ENCODE data around the gene DUOXA1. TPM values are rescaled to one million over a fixed set of nuclear protein-coding genes. Genes with fewer than 3 reads are reported as not detected.

DUOXA1 gene
- total RNA-seq, 2 donors from 2014 or later, result 17.6 to 38.8 TPM

DNA sequence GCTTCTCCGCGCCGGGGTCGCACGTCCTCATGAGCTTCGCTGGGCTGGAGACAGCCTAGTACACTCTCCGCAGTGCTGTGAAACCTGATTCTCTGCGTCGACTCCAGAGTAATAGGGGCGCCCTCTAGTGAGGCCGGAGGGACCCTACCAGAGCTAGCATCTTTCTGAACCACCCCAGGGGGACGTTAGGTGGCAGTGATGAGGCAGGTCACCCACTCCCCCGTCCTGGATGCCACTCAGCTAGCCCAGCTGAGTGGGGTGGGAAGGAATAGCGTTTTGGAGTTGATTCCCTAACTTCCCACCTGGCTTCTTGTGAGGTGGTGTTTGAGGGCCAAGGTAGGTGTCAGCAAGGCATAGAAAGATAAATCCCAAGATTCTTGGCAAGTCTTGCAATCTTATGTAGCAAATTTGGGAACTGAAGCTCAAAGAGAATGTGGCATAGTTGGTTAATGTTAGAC is 11.5 kb downstream of the DUOXA1 start:
- Histone ChIP-seq H3K27me3 (replicated peaks; ENCODE audit: insufficient read depth) (peaks cover 24% of the 10 kb centered on the region), H3K9me3 (no peaks in the 10 kb centered on the region), H3K4me1 (replicated peaks) (peaks cover under 1% of the 10 kb centered on the region), H3K4me3 (no peak overlapping the region), H3K27ac (no peak overlapping the region), H3K36me3 (no peaks in the 10 kb centered on the region)
- intact Hi-C loops (cut with DNase I), result no loop called here
- WGBS, result under 1% methylated on average over 14 of the region's 14 CpGs
- DNase-seq (ENCODE audit: low spot score), result peak; percentile 89
- TF ChIP-seq POLR2AphosphoS5 (IDR thresholded peaks at IDR 0.05), result peak; percentile 75
- no peak for TF ChIP-seq POLR2A (IDR thresholded peaks at IDR 0.05)
- peak; percentile 79 to 98 (median 92) for TF ChIP-seq CTCF (IDR thresholded peaks at IDR 0.05)

GRCh38 chr15:45117308-45118130 is 12.2 kb downstream of the DUOXA1 start:
- TF ChIP-seq CTCF (IDR thresholded peaks at IDR 0.05), result no peak
- H3K9me3 ChIP-seq, result no peaks in the 10 kb centered on the region
- no peak overlapping the region for H3K4me3 ChIP-seq
- no peak for DNase-seq (ENCODE audit: low spot score)
- intact Hi-C loops (cut with DNase I), result no loop called here
- no peak overlapping the region for H3K27ac ChIP-seq
- H3K36me3 ChIP-seq, result no peaks in the 10 kb centered on the region
- peaks cover 30% of the 10 kb centered on the region for H3K27me3 ChIP-seq (replicated peaks; ENCODE audit: insufficient read depth)
- 51% methylated on average over 33 of the region's 33 CpGs for WGBS
- peaks cover 2% of the 10 kb centered on the region for H3K4me1 ChIP-seq (replicated peaks)

GRCh38 chr15:45116482-45117307 is 13.0 kb downstream of the DUOXA1 start:
- Histone ChIP-seq H3K9me3 (no peaks in the 10 kb centered on the region), H3K36me3 (no peaks in the 10 kb centered on the region), H3K4me1 (replicated peaks) (peaks cover 2% of the 10 kb centered on the region), H3K27me3 (replicated peaks; ENCODE audit: insufficient read depth) (peaks cover 36% of the 10 kb centered on the region), H3K27ac (no peak overlapping the region), H3K4me3 (no peak overlapping the region)
- no peak for DNase-seq (ENCODE audit: low spot score)
- TF ChIP-seq POLR2A (IDR thresholded peaks at IDR 0.05) (no peak), CTCF (IDR thresholded peaks at IDR 0.05) (no peak)
- WGBS, result 12% methylated on average over 65 of the region's 65 CpGs
- intact Hi-C loops (cut with DNase I), result no loop called here

DNA sequence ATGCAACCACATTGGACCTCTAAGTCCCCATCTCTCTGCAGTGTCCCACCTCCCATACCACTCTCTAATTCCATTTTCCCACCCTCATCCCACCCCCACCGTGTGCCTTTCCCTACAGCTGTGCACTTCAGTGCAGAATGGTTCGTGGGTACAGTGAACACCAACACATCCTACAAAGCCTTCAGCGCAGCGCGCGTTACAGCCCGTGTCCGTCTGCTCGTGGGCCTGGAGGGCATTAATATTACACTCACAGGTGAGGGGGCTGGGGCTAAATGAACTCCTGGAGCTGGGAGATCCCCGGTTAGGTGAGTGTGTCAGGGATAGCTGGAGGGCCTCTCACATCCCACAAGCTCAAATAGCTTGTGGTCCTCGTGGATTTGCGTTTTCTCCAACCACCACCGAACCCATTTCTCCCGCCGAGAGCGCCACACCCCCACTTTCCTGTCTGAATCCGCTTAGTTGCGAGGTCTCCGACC is 13.6 kb downstream of the DUOXA1 start:
- H3K4me1 ChIP-seq (replicated peaks), result peaks cover 2% of the 10 kb centered on the region
- H3K27me3 ChIP-seq (replicated peaks; ENCODE audit: insufficient read depth), result peaks cover 40% of the 10 kb centered on the region
- no peaks in the 10 kb centered on the region for H3K9me3 ChIP-seq
- TF ChIP-seq CTCF (IDR thresholded peaks at IDR 0.05) (no peak), POLR2AphosphoS5 (IDR thresholded peaks at IDR 0.05) (no peak), POLR2A (IDR thresholded peaks at IDR 0.05) (no peak)
- no peak overlapping the region for H3K27ac ChIP-seq
- no peak for DNase-seq (ENCODE audit: low spot score)
- intact Hi-C loops (cut with DNase I), result no loop called here
- no peaks in the 10 kb centered on the region for H3K36me3 ChIP-seq
- 52% methylated on average over 19 of the region's 19 CpGs for WGBS
- no peak overlapping the region for H3K4me3 ChIP-seq

Data from prostate gland (tissue), 2 donors.